Muscle of leg (tissue), 11 donors: ENCODE data around the gene SIRPB1. TPM values are rescaled to one million over a fixed set of nuclear protein-coding genes. Genes with fewer than 3 reads are reported as not detected.
"Not testable (repeated sequence)": the region's sequence is repeated elsewhere in the genome, so short reads cannot be mapped to it uniquely, and the experiment has no call there.

Experiments used
- DNase-seq: peaks from one replicate; pipeline ENCODE4 v3.0.0; 2013
- H3K27ac ChIP-seq: one replicate; pipeline ENCODE4 v1.5.1; 2013; ENCODE audit warnings: mild to moderate bottlenecking, low read length, control low read depth
- H3K27me3 ChIP-seq: one replicate; pipeline ENCODE4 v1.6.1; 2013; ENCODE audit warnings: low read length; ENCODE audit not compliant: control insufficient read depth, insufficient read depth
- H3K36me3 ChIP-seq: one replicate; pipeline ENCODE4 v1.6.1; 2013; ENCODE audit warnings: low read length; ENCODE audit not compliant: control insufficient read depth, insufficient read depth
- H3K4me1 ChIP-seq: one replicate; pipeline ENCODE4 v1.6.1; 2013; ENCODE audit warnings: low read length; ENCODE audit not compliant: control insufficient read depth, insufficient read depth
- H3K4me3 ChIP-seq: one replicate; pipeline ENCODE4 v1.5.1; 2013; ENCODE audit warnings: low read length, control low read depth
- H3K9me3 ChIP-seq: replicated peaks from 2 replicates; pipeline ENCODE4 v1.6.1; 2013; ENCODE audit warnings: low read depth, low read length; ENCODE audit not compliant: control insufficient read depth
- WGBS: methylation state at CpG from one replicate; pipeline ENCODE4 v1.1.5; 2013; ENCODE audit warnings: missing lambda C conversion rate; ENCODE audit not compliant: insufficient coverage; 5-methylcytosine and 5-hydroxymethylcytosine counted together
- polyA plus RNA-seq, 8 donors: library from polyadenylated mRNA; unstranded; fragments of 120-200 nt; gene quantifications; one replicate each; pipeline versions ENCODE4 v1.2.1 to v1.2.3, GENCODE V29; 2013; ENCODE audit warnings: inconsistent platforms in 1 of 8, low replicate concordance in 1 of 8; ENCODE audit not compliant: insufficient read length in 8 of 8, insufficient read depth in 1 of 8
- total RNA-seq: library from RNA; stranded (reverse); fragments of 120-200 nt; gene quantifications from one replicate; pipeline ENCODE4 v1.2.4, GENCODE V29; 2013

Gene SIRPB1
- total and polyA plus RNA-seq, 9 donors: 0.13 to 4.3 (median 1.6) TPM

DNA sequence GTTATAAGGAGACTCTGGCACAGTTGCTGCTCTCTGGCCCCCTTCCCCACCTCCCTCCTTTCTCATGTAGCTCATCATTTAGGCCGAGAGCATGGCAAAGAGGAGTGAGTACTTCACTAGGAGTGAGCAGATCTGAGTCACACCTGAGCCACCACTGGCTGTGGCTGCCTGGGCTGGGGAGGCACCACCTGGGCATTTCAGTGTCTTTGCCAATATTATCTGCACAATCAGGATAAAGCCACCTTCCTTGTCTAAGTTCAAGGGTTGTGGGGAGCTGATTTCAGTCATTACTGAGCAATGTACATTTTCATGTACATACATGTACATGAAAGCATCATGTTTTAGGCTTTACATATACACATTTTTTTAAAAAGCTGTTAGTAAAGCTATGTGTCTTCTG is 43.8 kb downstream of the SIRPB1 start:
- WGBS: no CpG with 5 or more reads among the region's 1 CpG
- not testable (repeated sequence) for H3K4me1 ChIP-seq, H3K36me3 ChIP-seq, H3K27me3 ChIP-seq, H3K27ac ChIP-seq, DNase-seq, H3K9me3 ChIP-seq, H3K4me3 ChIP-seq

DNA sequence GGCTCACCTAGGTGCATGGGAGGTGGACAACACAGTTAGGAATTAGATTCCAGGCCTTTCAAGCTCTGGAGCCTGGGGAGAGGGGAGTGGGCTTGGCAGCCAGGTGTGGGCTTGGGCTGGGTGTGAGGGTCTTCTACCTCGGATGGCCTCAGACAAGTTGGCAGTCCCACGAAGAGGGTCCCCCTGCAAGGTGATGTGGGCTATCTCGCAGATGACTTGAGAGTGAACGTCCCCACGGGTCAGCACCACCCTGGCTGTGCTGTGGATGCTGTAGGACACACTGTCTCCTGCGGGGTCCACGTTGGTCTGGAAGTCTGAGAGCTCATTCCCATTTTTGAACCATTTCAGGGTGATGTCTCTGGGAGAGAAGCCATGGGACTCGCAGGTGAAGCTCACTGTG is 48.2 kb downstream of the SIRPB1 start:
- not testable (repeated sequence) for H3K36me3 ChIP-seq, DNase-seq, H3K27me3 ChIP-seq, H3K4me3 ChIP-seq, H3K4me1 ChIP-seq, H3K9me3 ChIP-seq, H3K27ac ChIP-seq
- 77% methylated on average over 3 of the region's 8 CpGs for WGBS

Other genes starting within 250 kb of the SIRPB1 start
- gene FKBP1A, start 227.0 kb downstream of the SIRPB1 start, total RNA-seq: 72.7 TPM
- 100 to 1,000 TPM; 238 to 298 (median 270) TPM for gene FKBP1A, start 227.0 kb downstream of the SIRPB1 start, polyA plus RNA-seq
- gene NSFL1C, start 153.2 kb downstream of the SIRPB1 start, total RNA-seq: 28.9 TPM
- 10 to 100 TPM; 65.9 to 82.2 (median 71.4) TPM for gene NSFL1C, start 153.2 kb downstream of the SIRPB1 start, polyA plus RNA-seq
- gene SIRPB2, start 128.6 kb downstream of the SIRPB1 start, total RNA-seq: 0.84 TPM
- gene SIRPB2, start 128.6 kb downstream of the SIRPB1 start, polyA plus RNA-seq: 1 to 10 TPM in 6 of 8 donors, under 1 TPM in 2; 0.94 to 2.4 (median 1.4) TPM
- not detected for gene SIRPD, start 62.3 kb downstream of the SIRPB1 start, total RNA-seq
- gene SIRPD, start 62.3 kb downstream of the SIRPB1 start, polyA plus RNA-seq: not detected
- gene SIRPG, start 37.8 kb upstream of the SIRPB1 start, total RNA-seq: not detected
- not detected for gene SIRPG, start 37.8 kb upstream of the SIRPB1 start, polyA plus RNA-seq